Measurements from ENCODE around the gene FOXD4L1. TPM values are rescaled to one million over a fixed set of nuclear protein-coding genes. Genes with fewer than 3 reads are reported as not detected.
"Not testable (repeated sequence)": the region's sequence is repeated elsewhere in the genome, so short reads cannot be mapped to it uniquely, and the experiment has no call there.

The FOXD4L1 gene
- polyA plus RNA-seq (2011; rRNA removed) (0.02 TPM in 1 of 2 replicates, not detected in the other), polyA minus RNA-seq (2011; rRNA and poly(A)+ RNA removed) (0.18 and 0.22 TPM in 2 replicates)

- DNase-seq (ENCODE audit: low read depth, low spot score); CTCF ChIA-PET; H3K9me3 ChIP-seq (ENCODE audit: control insufficient read depth, insufficient read depth, low read length); POLR2A ChIA-PET; H3K4me3 ChIP-seq (ENCODE audit: low read depth, low read length); H3K27ac ChIP-seq (ENCODE audit: low read depth, low read length): not testable (repeated sequence)
- peaks cover 17% of the 10 kb centered on the region for H3K27me3 ChIP-seq (ENCODE audit: control insufficient read depth, insufficient read depth, low read length)
Measured at GRCh38 chr2:113498365-113498764, at the start of gene FOXD4L1. FOXD4L1 (plus strand) TSS chr2:113498665; CDS start chr2:113499257, 592 bp downstream.

GRCh38 chr2:113465770-113466169 is 32.7 kb upstream of the FOXD4L1 start:
- H3K9me3 ChIP-seq (ENCODE audit: control insufficient read depth, insufficient read depth, low read length); POLR2A ChIA-PET; DNase-seq (ENCODE audit: low read depth, low spot score); H3K27me3 ChIP-seq (ENCODE audit: control insufficient read depth, insufficient read depth, low read length); H3K27ac ChIP-seq (ENCODE audit: low read depth, low read length); H3K4me3 ChIP-seq (ENCODE audit: low read depth, low read length); CTCF ChIA-PET: not testable (repeated sequence)

GRCh38 chr2:113476688-113477368 is 21.6 kb upstream of the FOXD4L1 start:
- H3K9me3 ChIP-seq (ENCODE audit: control insufficient read depth, insufficient read depth, low read length); CTCF ChIA-PET; H3K4me3 ChIP-seq (ENCODE audit: low read depth, low read length); H3K27ac ChIP-seq (ENCODE audit: low read depth, low read length); DNase-seq (ENCODE audit: low read depth, low spot score); POLR2A ChIA-PET; H3K27me3 ChIP-seq (ENCODE audit: control insufficient read depth, insufficient read depth, low read length): not testable (repeated sequence)

GRCh38 chr2:113496527-113496926 is 1.9 kb upstream of the FOXD4L1 start:
- DNase-seq (ENCODE audit: low read depth, low spot score); CTCF ChIA-PET; POLR2A ChIA-PET; H3K9me3 ChIP-seq (ENCODE audit: control insufficient read depth, insufficient read depth, low read length); H3K27me3 ChIP-seq (ENCODE audit: control insufficient read depth, insufficient read depth, low read length); H3K27ac ChIP-seq (ENCODE audit: low read depth, low read length); H3K4me3 ChIP-seq (ENCODE audit: low read depth, low read length): not testable (repeated sequence)

GRCh38 chr2:113499019-113499885 is 787 bp downstream of the FOXD4L1 start:
- CTCF ChIA-PET; POLR2A ChIA-PET; H3K4me3 ChIP-seq (ENCODE audit: low read depth, low read length); H3K27ac ChIP-seq (ENCODE audit: low read depth, low read length); H3K9me3 ChIP-seq (ENCODE audit: control insufficient read depth, insufficient read depth, low read length); DNase-seq (ENCODE audit: low read depth, low spot score): not testable (repeated sequence)
- peaks cover 21% of the 10 kb centered on the region for H3K27me3 ChIP-seq (ENCODE audit: control insufficient read depth, insufficient read depth, low read length)

GRCh38 chr2:113499886-113500722 is 1.6 kb downstream of the FOXD4L1 start:
- H3K4me3 ChIP-seq (ENCODE audit: low read depth, low read length); H3K27ac ChIP-seq (ENCODE audit: low read depth, low read length); H3K9me3 ChIP-seq (ENCODE audit: control insufficient read depth, insufficient read depth, low read length); POLR2A ChIA-PET; CTCF ChIA-PET; DNase-seq (ENCODE audit: low read depth, low spot score): not testable (repeated sequence)
- peaks cover 22% of the 10 kb centered on the region for H3K27me3 ChIP-seq (ENCODE audit: control insufficient read depth, insufficient read depth, low read length)

- DNase-seq (ENCODE audit: low read depth, low spot score); H3K9me3 ChIP-seq (ENCODE audit: control insufficient read depth, insufficient read depth, low read length); H3K27ac ChIP-seq (ENCODE audit: low read depth, low read length); H3K4me3 ChIP-seq (ENCODE audit: low read depth, low read length); CTCF ChIA-PET; POLR2A ChIA-PET: not testable (repeated sequence)
- peaks cover 22% of the 10 kb centered on the region for H3K27me3 ChIP-seq (ENCODE audit: control insufficient read depth, insufficient read depth, low read length)
Measured at GRCh38 chr2:113500723-113501038, 2.2 kb downstream of the FOXD4L1 start.

GRCh38 chr2:113502216-113503093 is 4.0 kb downstream of the FOXD4L1 start:
- H3K27ac ChIP-seq (ENCODE audit: low read depth, low read length); DNase-seq (ENCODE audit: low read depth, low spot score); H3K9me3 ChIP-seq (ENCODE audit: control insufficient read depth, insufficient read depth, low read length); POLR2A ChIA-PET; CTCF ChIA-PET: not testable (repeated sequence)
- Histone ChIP-seq H3K4me3 (ENCODE audit: low read depth, low read length) (peak overlapping the region; percentile 29), H3K27me3 (ENCODE audit: control insufficient read depth, insufficient read depth, low read length) (peaks cover 22% of the 10 kb centered on the region)

GRCh38 chr2:113503094-113504042 is 4.9 kb downstream of the FOXD4L1 start:
- CTCF ChIA-PET; DNase-seq (ENCODE audit: low read depth, low spot score): not testable (repeated sequence)

GRCh38 chr2:113504081-113504480 is 5.6 kb downstream of the FOXD4L1 start:
- POLR2A ChIA-PET; DNase-seq (ENCODE audit: low read depth, low spot score); CTCF ChIA-PET; H3K27ac ChIP-seq (ENCODE audit: low read depth, low read length); H3K9me3 ChIP-seq (ENCODE audit: control insufficient read depth, insufficient read depth, low read length); H3K4me3 ChIP-seq (ENCODE audit: low read depth, low read length): not testable (repeated sequence)
- peaks cover 22% of the 10 kb centered on the region for H3K27me3 ChIP-seq (ENCODE audit: control insufficient read depth, insufficient read depth, low read length)

More at GRCh38 chr2:113503094-113504042, 4.9 kb downstream of the FOXD4L1 start:
- H3K27ac ChIP-seq (ENCODE audit: low read depth, low read length); H3K9me3 ChIP-seq (ENCODE audit: control insufficient read depth, insufficient read depth, low read length); POLR2A ChIA-PET: not testable (repeated sequence)
- Histone ChIP-seq H3K4me3 (ENCODE audit: low read depth, low read length) (peak overlapping the region; percentile 29), H3K27me3 (ENCODE audit: control insufficient read depth, insufficient read depth, low read length) (peaks cover 22% of the 10 kb centered on the region)

All from AG04450 (cell line).